K562 (cell line): ENCODE results near the gene SPOUT1. TPM values are rescaled to one million over a fixed set of nuclear protein-coding genes. Genes with fewer than 3 reads are reported as not detected.

ENCODE experiments used
- ATAC-seq: fragments of 200-7000 bp; cut with Tn5 transposase; 3 replicates; pipeline ENCODE4 v1.9.1; 2020; ENCODE audit warnings: moderate library complexity
- BruUV-seq: library from RNA; stranded (reverse); fragments of 400-500 nt; replicated peaks from 2 replicates; lab custom pipeline; 2021; lab: Mats Ljungman, UMichigan
- CTCF ChIA-PET: fragments of 300-600 bp; formaldehyde crosslinking; extraction: SDS; loops from one replicate; lab custom pipeline; 2021; ENCODE audit warnings: low intra/inter-chr PET ratio; lab: Yijun Ruan, JAX
- POLR2A ChIA-PET: fragments of 300-600, 350-650 bp; sonication (Branson Sonifier 250); formaldehyde crosslinking; extraction: SDS; loops from one replicate; lab custom pipeline; 2021; ENCODE audit warnings: antibody characterized with exemption, inconsistent platforms; lab: Yijun Ruan, JAX
- DNase-seq, 4 experiments: peaks; one replicate each; pipeline versions ENCODE4 v3.0.0 to v3.0.0-alpha.2; 2011 to 2018; ENCODE audit warnings: low spot score in 3 of 4, mixed read lengths in 3 of 4; ENCODE audit errors: extremely low read depth in 1 of 4
- FAIRE-seq: peaks from 2 replicates; lab custom pipeline; 2011; peaks lifted over from hg19 to GRCh38; lab: Jason Lieb, UNC
- H2AFZ ChIP-seq: 2 replicates; pipeline ENCODE4 v1.6.0; 2011; ENCODE audit warnings: low read depth, low read length, control low read depth, inconsistent platforms
- H3K27ac ChIP-seq: fragments of 200-600 bp; 3 replicates; pipeline ENCODE4 v1.8.0; 2011; ENCODE audit warnings: low read depth, mild to moderate bottlenecking, control low read depth, inconsistent platforms, low read length, moderate library complexity, mixed read lengths; ENCODE audit errors: extremely low read depth
- H3K27me3 ChIP-seq, 2 experiments: fragments of 300-600 bp in 1 of 2; 2 replicates in 1 of 2; 3 replicates in 1 of 2; pipeline versions ENCODE4 v1.6.0 to v1.8.0; 2011; ENCODE audit warnings: inconsistent platforms in 2 of 2, low read length in 2 of 2, mild to moderate bottlenecking in 1 of 2, mixed read lengths in 1 of 2, moderate library complexity in 1 of 2; ENCODE audit not compliant: control insufficient read depth in 2 of 2, insufficient read depth in 2 of 2
- H3K36me3 ChIP-seq: fragments of 300-600 bp; 3 replicates; pipeline ENCODE4 v1.8.0; 2011; ENCODE audit warnings: mild to moderate bottlenecking, low read length, inconsistent platforms; ENCODE audit not compliant: control insufficient read depth, insufficient read depth
- H3K4me1 ChIP-seq, 2 experiments: fragments of 200-600 bp in 1 of 2; replicated peaks in 1 of 2; 2 replicates in 1 of 2; 3 replicates in 1 of 2; pipeline versions ENCODE4 v1.5.1 to v1.8.0; 2011; ENCODE audit warnings: inconsistent platforms in 2 of 2, low read length in 2 of 2, mild to moderate bottlenecking in 1 of 2, mixed read lengths in 1 of 2, moderate library complexity in 1 of 2; ENCODE audit not compliant: control insufficient read depth in 2 of 2, insufficient read depth in 2 of 2
- H3K4me2 ChIP-seq: 2 replicates; pipeline ENCODE4 v1.6.1; 2011; ENCODE audit warnings: low read length, control low read depth, inconsistent platforms, mixed read lengths; ENCODE audit not compliant: insufficient read depth
- H3K4me3 ChIP-seq: fragments of 200-600 bp; sonication (generic), shearing (Covaris generic); 2 replicates; pipeline ENCODE4 v1.5.1; 2016; ENCODE audit warnings: control low read depth, inconsistent platforms
- H3K79me2 ChIP-seq: fragments of 200-600 bp; 3 replicates; pipeline ENCODE4 v1.8.0; 2011; ENCODE audit warnings: low read length, inconsistent platforms; ENCODE audit not compliant: control insufficient read depth, insufficient read depth
- H3K9ac ChIP-seq, 2 experiments: 2 replicates each; pipeline versions ENCODE4 v1.6.0 to v1.6.1; 2011; ENCODE audit warnings: low read depth in 2 of 2, low read length in 2 of 2, control low read depth in 1 of 2, inconsistent platforms in 1 of 2, mild to moderate bottlenecking in 1 of 2, mixed read lengths in 1 of 2; ENCODE audit not compliant: insufficient read depth in 1 of 2
- H3K9me1 ChIP-seq: one replicate; pipeline ENCODE4 v1.6.0; 2011; ENCODE audit warnings: inconsistent platforms, mild to moderate bottlenecking, low read length, moderate library complexity; ENCODE audit not compliant: control insufficient read depth, insufficient read depth
- H3K9me3 ChIP-seq: replicated peaks from 2 replicates; pipeline ENCODE4 v1.5.1; 2011; ENCODE audit warnings: low read depth, low read length, inconsistent platforms; ENCODE audit not compliant: control insufficient read depth, insufficient read depth
- H4K20me1 ChIP-seq: replicated peaks from 2 replicates; pipeline ENCODE4 v1.6.1; 2011; ENCODE audit warnings: low read length, inconsistent platforms, mixed read lengths; ENCODE audit not compliant: control insufficient read depth, insufficient read depth
- ATF3 ChIP-seq, 2 experiments: fragments of 450-650 bp in 1 of 2; sonication (generic) in 1 of 2; formaldehyde crosslinking in 1 of 2; IDR thresholded peaks in 1 of 2; conservative IDR thresholded peaks in 1 of 2; 2 replicates each; pipeline versions ENCODE4 v1.6.1 to v1.8.1; 2016 to 2023; ENCODE audit warnings: mild to moderate bottlenecking in 2 of 2, moderate library complexity in 2 of 2, inconsistent platforms in 1 of 2, missing genetic modification reagents in 1 of 2
- CBFA2T3 ChIP-seq: fragments of 450-650 bp; IDR thresholded peaks from 2 replicates; pipeline ENCODE4 v1.6.1; 2017
- CBX3 ChIP-seq, 2 experiments: IDR thresholded peaks; 1 replicate in 1 of 2; 2 replicates in 1 of 2; pipeline ENCODE4 v1.6.1; 2012; ENCODE audit warnings: inconsistent platforms in 2 of 2, low read length in 2 of 2, borderline replicate concordance in 1 of 2, control low read depth in 1 of 2
- EP300 ChIP-seq: IDR thresholded peaks from 2 replicates; pipeline ENCODE4 v1.6.1; 2012; ENCODE audit warnings: low read length, improper control_type of control experiment
- ETV5 ChIP-seq: sonication (generic); formaldehyde crosslinking; IDR thresholded peaks from 2 replicates; pipeline ENCODE4 v1.4.0; 2020; ENCODE audit warnings: low read depth, mild to moderate bottlenecking, missing genetic modification reagents
- HDAC2 ChIP-seq: fragments of 450-650 bp; IDR thresholded peaks from 2 replicates; pipeline ENCODE4 v1.6.1; 2016; ENCODE audit warnings: mild to moderate bottlenecking
- KDM5B ChIP-seq: fragments of 200-600 bp; sonication (generic); IDR thresholded peaks from 2 replicates; pipeline ENCODE4 v1.6.1; 2012; ENCODE audit warnings: low read depth, mild to moderate bottlenecking, moderate library complexity, low read length, control low read depth, inconsistent platforms; ENCODE audit not compliant: insufficient replicate concordance
- KLF6 ChIP-seq: fragments of 250-450 bp; sonication (Bioruptor Pico); IDR thresholded peaks from 2 replicates; pipeline ENCODE4 v1.4.0; 2020; ENCODE audit warnings: mild to moderate bottlenecking, moderate library complexity, borderline replicate concordance
- MECOM ChIP-seq: fragments of 250-450 bp; sonication (Bioruptor Pico); IDR thresholded peaks from 2 replicates; pipeline ENCODE4 v1.8.0; 2022; ENCODE audit warnings: inconsistent platforms
- MTA1 ChIP-seq: fragments of 450-650 bp; IDR thresholded peaks from 2 replicates; pipeline ENCODE4 v1.6.1; 2017; ENCODE audit warnings: borderline replicate concordance
- MTA3 ChIP-seq: fragments of 450-650 bp; formaldehyde crosslinking; IDR thresholded peaks from 2 replicates; pipeline ENCODE4 v1.6.1; 2017; ENCODE audit warnings: mild to moderate bottlenecking, borderline replicate concordance
- NFE2 ChIP-seq: IDR thresholded peaks from 2 replicates; pipeline ENCODE4 v1.6.1; 2014; ENCODE audit warnings: antibody characterized with exemption, low read depth
- POLR2G ChIP-seq: fragments of 200-400 bp; formaldehyde crosslinking; IDR thresholded peaks from 2 replicates; pipeline ENCODE4 v1.6.1; 2017; ENCODE audit warnings: low read depth, mild to moderate bottlenecking, antibody characterized with exemption, low read length, moderate library complexity
- SOX6 ChIP-seq: fragments of 450-650 bp; IDR thresholded peaks from 2 replicates; pipeline ENCODE4 v1.6.1; 2014; ENCODE audit warnings: mild to moderate bottlenecking
- TFAP4 ChIP-seq: sonication (generic); formaldehyde crosslinking; IDR thresholded peaks from 2 replicates; pipeline ENCODE4 v1.8.0; 2022; ENCODE audit warnings: missing genetic modification reagents, mild to moderate bottlenecking, moderate library complexity, borderline replicate concordance
- UBTF ChIP-seq, 2 experiments: IDR thresholded peaks; 2 replicates each; pipeline ENCODE4 v1.6.1; 2012; ENCODE audit warnings: improper control_type of control experiment in 2 of 2, low read depth in 2 of 2, low read length in 2 of 2, borderline replicate concordance in 1 of 2
- WGBS: fragments of 100-300 bp; shearing (Covaris generic); methylation state at CpG from one replicate; pipeline ENCODE4 v1.1.6; 2016; ENCODE audit warnings: low coverage, mixed read lengths; ENCODE audit not compliant: insufficient coverage; ENCODE audit errors: missing lambda C conversion rate; 5-methylcytosine and 5-hydroxymethylcytosine counted together
- in situ Hi-C: fragments of 300-500 bp; cut with MboI; formaldehyde crosslinking; loops from 4 replicates; pipeline ENCODE4 v1.15.0; 2018; ENCODE audit warnings: inconsistent platforms, mixed read lengths
- intact Hi-C: fragments of 100-400 bp; cut with micrococcal nuclease; formaldehyde crosslinking; loops from 2 replicates; pipeline ENCODE4 v1.14.2; 2022
- polyA plus RNA-seq, 8 experiments: library from polyadenylated mRNA; depleted of rRNA in 4 of 8; stranded (reverse) in 5 of 8; unstranded in 3 of 8; fragments of >200 nt; fragmentation: Nextera tagmentation in 2 of 8; fragmentation: Illumina TruSeq in 1 of 8; extraction: Ambion mirVana in 2 of 8; extraction: Trizol in 1 of 8; gene quantifications; 2 replicates each; pipeline versions ENCODE4 v1.2.1 to v1.2.3, GENCODE V29; 2011 to 2014; ENCODE audit warnings: inconsistent platforms in 1 of 8, missing spikeins in 1 of 8
- total RNA-seq, 7 experiments: library from RNA; depleted of rRNA in 6 of 7; stranded (reverse); fragments of >200 nt in 6 of 7; fragmentation: Illumina TruSeq in 2 of 7; extraction: Trizol in 2 of 7; gene quantifications; 2 replicates each; pipeline versions ENCODE4 v1.2.1 to v1.2.3, GENCODE V29; 2011 to 2021; ENCODE audit warnings: low replicate concordance in 1 of 7

SPOUT1 gene
- total and polyA plus RNA-seq, 9 of the 15 experiments (the other 6 are each of a cell fraction or from before 2014, with no cell fraction given): 10.6 to 121 (median 37.4) TPM

- ChIA-PET POLR2A (interaction anchor here (0.5 to 2.5 kb wide), 11 partner anchors 9 to 111 kb away, joined by 3 to 9 read pairs (median 3); partner anchors contain the start of gene SPOUT1), CTCF (no interaction called here)
- Histone ChIP-seq H3K4me2 (peak overlapping the region; percentile 81), H3K4me3 (no peak overlapping the region; the same call in 1 of the 2 replicates), H3K27ac (peak overlapping the region; percentile 79), H3K79me2 (peaks cover 4% of the 10 kb centered on the region; the same call in 1 of the 3 replicates), H3K9me1 (peaks cover 10% of the 10 kb centered on the region), H4K20me1 (no peaks in the 10 kb centered on the region), H2AFZ (peak overlapping the region; percentile 67), H3K36me3 (peaks cover 7% of the 10 kb centered on the region; the same call in 2 of the 3 replicates), H3K9ac (peak overlapping the region; percentile 55 to 72), H3K27me3 (no peaks in the 10 kb centered on the region), H3K4me1 (peaks cover 21 to 26% of the 10 kb centered on the region in 2 experiments; a peak in 4 of 5 replicates), H3K9me3 (peaks cover 8% of the 10 kb centered on the region)
- 20% methylated on average over 12 of the region's 13 CpGs for WGBS
- no TSS peak for BruUV-seq
- in situ Hi-C loops (no loop called here), intact Hi-C loops (loop anchor here (1.0 kb wide), 1 partner anchor 16 kb away; the partner anchor contains the start of gene SPOUT1)
- FAIRE-seq (peak; percentile 100), ATAC-seq (peak; percentile 95), DNase-seq (peak; percentile 92 to 94 (median 94))
- TF ChIP-seq CBFA2T3: peak; percentile 95
- peak; percentile 87; the same call in 1 of the 2 replicates for TF ChIP-seq SOX6
- TF ChIP-seq TFAP4 (CRISPR knock-in tag): peak; percentile 69; the same call in 1 of the 2 replicates
- TF ChIP-seq POLR2G: peak; percentile 8; the same call in 1 of the 2 replicates
- TF ChIP-seq UBTF (IDR thresholded peaks at IDR 0.05; ENCODE audit: borderline replicate concordance in 1 of 2, low read depth in 2 of 2, low read length in 2 of 2): peak in 1 of 2 experiments; percentile 79; a peak in 2 of 4 replicates
- peak; percentile 54; the same call in 1 of the 2 replicates for TF ChIP-seq MTA1
- TF ChIP-seq NFE2: 0 out of 2 replicates have a peak, but pooled peaks have one; percentile 1
- TF ChIP-seq ATF3 (IDR thresholded peaks at IDR 0.05): peak; percentile 53
- TF ChIP-seq ATF3 (CRISPR knock-in tag; conservative IDR thresholded peaks at IDR 0.05): no peak
- no peak for TF ChIP-seq KLF6
- TF ChIP-seq ETV5: peak; percentile 66
- TF ChIP-seq KDM5B: peak; percentile 55
- TF ChIP-seq HDAC2: peak; percentile 46
- peak; percentile 80 for TF ChIP-seq EP300
- TF ChIP-seq CBX3 (IDR thresholded peaks at IDR 0.05; ENCODE audit: borderline replicate concordance in 1 of 2, low read length in 2 of 2): peak in 1 of 2 experiments; percentile 73; a peak in 1 of 3 replicates
- peak; percentile 62; the same call in 1 of the 2 replicates for TF ChIP-seq MTA3
- peak; percentile 33; the same call in 1 of the 2 replicates for TF ChIP-seq MECOM (CRISPR knock-in tag)
These were observed 15.8 kb upstream of the SPOUT1 start for GRCh38 chr9:128845186-128845931.
